GM23338 (cell line): ENCODE data around the gene OTULINL. TPM values are rescaled to one million over a fixed set of nuclear protein-coding genes. Genes with fewer than 3 reads are reported as not detected.

Experiments
- ATAC-seq: fragments of 200-7000 bp; cut with Tn5 transposase; 3 replicates; pipeline ENCODE4 v1.9.1; 2020
- DNase-seq: peaks from one replicate; pipeline ENCODE4 v3.0.0-alpha.2; 2015; ENCODE audit warnings: low spot score
- H2AFZ ChIP-seq: fragments of 200-600 bp; sonication (generic); 2 replicates; pipeline ENCODE4 v1.8.0; 2016; ENCODE audit warnings: antibody characterized with exemption, mild to moderate bottlenecking, moderate library complexity
- H3F3A ChIP-seq: fragments of 200-600 bp; sonication (generic); replicated peaks from 2 replicates; pipeline ENCODE4 v1.8.0; 2017; ENCODE audit warnings: antibody characterized with exemption, mixed run types, low read depth
- H3K27ac ChIP-seq: fragments of 200-600 bp; sonication (generic); 2 replicates; pipeline ENCODE4 v1.6.1; 2016; ENCODE audit warnings: low read depth
- H3K27me3 ChIP-seq: fragments of 200-600 bp; sonication (generic); 2 replicates; pipeline ENCODE4 v1.8.0; 2016; ENCODE audit warnings: mild to moderate bottlenecking, mixed run types, moderate library complexity; ENCODE audit not compliant: insufficient read depth
- H3K36me3 ChIP-seq: fragments of 200-600 bp; sonication (generic); 2 replicates; pipeline ENCODE4 v1.8.0; 2016; ENCODE audit warnings: mild to moderate bottlenecking; ENCODE audit not compliant: insufficient read depth
- H3K4me1 ChIP-seq: fragments of 200-600 bp; sonication (generic); 2 replicates; pipeline ENCODE4 v1.8.0; 2016; ENCODE audit warnings: mild to moderate bottlenecking, moderate library complexity; ENCODE audit not compliant: insufficient read depth
- H3K4me2 ChIP-seq: fragments of 200-600 bp; sonication (generic); 2 replicates; pipeline ENCODE4 v1.7.1; 2017; ENCODE audit warnings: mixed run types
- H3K4me3 ChIP-seq: fragments of 200-600 bp; sonication (generic); 2 replicates; pipeline ENCODE4 v1.6.1; 2016; ENCODE audit warnings: mixed run types
- H3K79me2 ChIP-seq: fragments of 200-600 bp; sonication (generic); replicated peaks from 2 replicates; pipeline ENCODE4 v1.8.0; 2017; ENCODE audit warnings: mild to moderate bottlenecking; ENCODE audit not compliant: insufficient read depth
- H3K9me2 ChIP-seq: fragments of 200-600 bp; sonication (generic); 2 replicates; pipeline ENCODE4 v1.8.0; 2017; ENCODE audit not compliant: insufficient read depth
- H4K20me1 ChIP-seq: fragments of 200-600 bp; sonication (generic); replicated peaks from 2 replicates; pipeline ENCODE4 v1.8.0; 2017; ENCODE audit warnings: mild to moderate bottlenecking; ENCODE audit not compliant: insufficient read depth
- H3K27ac Mint-ChIP-seq: 2 replicates; pipeline ENCODE4 v1.8.0; 2020; ENCODE audit warnings: inconsistent platforms, mild to moderate bottlenecking, moderate library complexity, mixed read lengths
- H3K27me3 Mint-ChIP-seq: 3 replicates; pipeline ENCODE4 v1.8.0; 2022; ENCODE audit warnings: low read depth, mild to moderate bottlenecking, moderate library complexity, mixed read lengths, inconsistent platforms; ENCODE audit not compliant: insufficient read depth, poor library complexity
- H3K36me3 Mint-ChIP-seq: 3 replicates; pipeline ENCODE4 v1.8.0; 2021; ENCODE audit warnings: low read depth, mild to moderate bottlenecking, inconsistent platforms, moderate library complexity, mixed read lengths
- H3K4me1 Mint-ChIP-seq: 3 replicates; pipeline ENCODE4 v1.8.0; 2020; ENCODE audit warnings: mild to moderate bottlenecking, inconsistent platforms, mixed read lengths
- H3K4me3 Mint-ChIP-seq: 3 replicates; pipeline ENCODE4 v1.8.0; 2021; ENCODE audit warnings: moderate library complexity, mild to moderate bottlenecking, inconsistent platforms, mixed read lengths
- H3K9me3 Mint-ChIP-seq: 3 replicates; pipeline ENCODE4 v1.8.0; 2020; ENCODE audit warnings: moderate library complexity, mild to moderate bottlenecking, inconsistent platforms, mixed read lengths
- NANOG ChIP-seq: IDR thresholded peaks from 2 replicates; pipeline ENCODE4 v1.6.1; 2016; ENCODE audit warnings: antibody characterized with exemption, borderline replicate concordance
- REST ChIP-seq: IDR thresholded peaks from one replicate; pipeline ENCODE4 v1.6.1; 2018; ENCODE audit warnings: antibody characterized with exemption; ENCODE audit not compliant: unreplicated experiment
- ZNF462 ChIP-seq: fragments of 250-450 bp; sonication (Bioruptor Pico); IDR thresholded peaks from 2 replicates; pipeline ENCODE4 v1.5.0; 2020; ENCODE audit warnings: mild to moderate bottlenecking, moderate library complexity
- polyA plus RNA-seq: library from polyadenylated mRNA; unstranded; fragments of >200 nt; fragmentation: Nextera tagmentation; extraction: Ambion mirVana; gene quantifications from 2 replicates; pipeline ENCODE4 v1.2.1, GENCODE V29; 2016
- total RNA-seq: library from RNA; depleted of rRNA; stranded (reverse); fragments of >200 nt; shearing (Covaris generic); gene quantifications from 2 replicates; pipeline ENCODE4 v1.2.3, GENCODE V29; 2014

OTULINL gene
- total and polyA plus RNA-seq, 2 experiments from 2014 or later, result 6.3 to 7.6 TPM

- DNase-seq, result no peak
- no peak for TF ChIP-seq NANOG
- TF ChIP-seq REST, result no peak
- TF ChIP-seq ZNF462 (CRISPR knock-in tag), result no peak
- no peak overlapping the region for H3K4me2 ChIP-seq
- Mint-ChIP-seq H3K27me3 (no peaks in the 10 kb centered on the region), H3K4me3 (no peak overlapping the region), H3K9me3 (peaks cover 14% of the 10 kb centered on the region), H3K27ac (no peak overlapping the region), H3K36me3 (no peaks in the 10 kb centered on the region), H3K4me1 (0 out of 3 replicates have a peak, but pooled peaks cover 2% of the 10 kb centered on the region)
- no peak overlapping the region for H2AFZ ChIP-seq
- no peaks in the 10 kb centered on the region for H3K79me2 ChIP-seq
- no peaks in the 10 kb centered on the region for H4K20me1 ChIP-seq
- peaks cover 10% of the 10 kb centered on the region; the same call in 1 of the 2 replicates for H3K9me2 ChIP-seq
- H3K4me1 ChIP-seq, result 0 out of 2 replicates have a peak, but pooled peaks cover 3% of the 10 kb centered on the region
- H3K4me3 ChIP-seq, result no peak overlapping the region
- no peaks in the 10 kb centered on the region for H3K36me3 ChIP-seq
- no peak overlapping the region for H3K27ac ChIP-seq
- ATAC-seq, result no peak
- no peaks in the 10 kb centered on the region for H3K27me3 ChIP-seq
- H3F3A ChIP-seq, result no peaks in the 10 kb centered on the region
Measured at GRCh38 chr5:14568333-14568732, 13.3 kb upstream of the OTULINL start.
